Thoracic aorta (tissue), 2 donors: Measurements from ENCODE around the gene PLEKHD1. TPM values are rescaled to one million over a fixed set of nuclear protein-coding genes. Genes with fewer than 3 reads are reported as not detected.
A peak's percentile ranks its signal among the peaks of the same experiment; 100 is the strongest.

ENCODE experiments used
- ATAC-seq: fragments of 150-250 bp; one replicate; pipeline ENCODE4 v1.8.0; 2017; ENCODE audit warnings: low read depth; ENCODE audit not compliant: insufficient number of reproducible peaks, low FRiP score
- DNase-seq: peaks from one replicate; pipeline ENCODE4 v3.0.0-alpha.2; 2020; ENCODE audit warnings: low spot score
- H3K27ac ChIP-seq, 2 donors: fragments of 200-600 bp; sonication (generic); 1 replicate in 1 of 2; 2 replicates in 1 of 2; pipeline ENCODE4 v1.5.1; 2016; ENCODE audit warnings: mild to moderate bottlenecking in 2 of 2, moderate library complexity in 2 of 2
- H3K27me3 ChIP-seq: fragments of 200-600 bp; sonication (generic); replicated peaks from 2 replicates; pipeline ENCODE4 v1.6.0; 2016; ENCODE audit warnings: mild to moderate bottlenecking; ENCODE audit not compliant: insufficient read depth
- H3K36me3 ChIP-seq: fragments of 200-600 bp; sonication (generic); one replicate; pipeline ENCODE4 v1.5.1; 2016
- H3K4me1 ChIP-seq, 2 donors: fragments of 200-600 bp; sonication (generic); 1 replicate in 1 of 2; 2 replicates in 1 of 2; pipeline versions ENCODE4 v1.5.1 to v1.6.0; 2016; ENCODE audit warnings: low read depth in 2 of 2, mild to moderate bottlenecking in 1 of 2; ENCODE audit not compliant: control insufficient read depth in 1 of 2
- H3K4me3 ChIP-seq: fragments of 200-600 bp; sonication (generic); 2 replicates; pipeline ENCODE4 v1.5.1; 2016; ENCODE audit warnings: mild to moderate bottlenecking
- H3K9me3 ChIP-seq: fragments of 200-600 bp; sonication (generic); 2 replicates; pipeline ENCODE4 v1.5.1; 2016
- total RNA-seq, 2 donors: library from RNA; depleted of rRNA; stranded (reverse); fragments of >200 nt; gene quantifications; one replicate each; pipeline versions ENCODE4 v1.1.0 to v1.2.3, GENCODE V29; 2016
- TF ChIP-seq, protein P1 (sequence below): fragments of 200-600 bp; sonication (generic); IDR thresholded peaks from one replicate; pipeline ENCODE4 v1.5.1; 2019; ENCODE audit warnings: antibody characterized with exemption

PLEKHD1 gene
- total RNA-seq, 2 donors from 2014 or later: 0.14 to 0.49 TPM

DNA sequence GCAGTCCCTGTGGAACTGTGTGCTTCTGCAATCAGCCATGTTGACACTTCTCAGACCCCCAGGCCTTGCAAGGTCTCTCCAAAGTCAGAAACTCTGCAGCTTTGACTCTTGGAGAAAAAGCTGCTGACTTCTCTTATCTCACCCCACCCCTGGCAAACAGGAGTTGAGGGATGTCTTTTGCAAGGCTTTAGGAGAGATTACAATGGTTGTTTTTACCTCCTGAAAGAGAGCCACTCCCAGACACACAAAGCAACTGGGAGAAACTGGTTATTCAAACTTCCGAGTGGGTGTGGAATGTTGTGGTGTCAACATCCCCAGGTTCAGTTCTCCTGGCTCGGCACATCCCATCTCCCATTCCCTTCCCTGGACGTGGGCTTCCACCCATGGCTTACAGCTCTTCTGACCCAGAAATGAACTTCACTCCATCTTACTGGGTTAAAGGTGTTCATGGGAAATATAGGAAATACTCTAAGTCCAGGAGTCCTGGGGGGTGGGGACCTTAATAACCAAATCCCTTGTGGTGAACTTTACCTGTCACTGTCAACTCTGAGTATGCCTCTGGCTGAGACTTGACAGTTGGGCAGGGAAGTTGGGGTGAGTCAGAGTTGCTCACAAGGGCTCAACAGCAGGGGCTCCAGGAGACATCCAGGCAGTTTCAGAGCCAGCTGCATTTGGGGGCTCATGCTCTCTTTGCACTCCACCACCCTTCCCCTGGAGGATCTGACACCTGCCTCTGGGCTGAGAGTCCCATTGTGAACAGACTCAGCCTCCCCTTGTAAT is 48.2 kb downstream of the PLEKHD1 start:
- Histone ChIP-seq H3K36me3 (no peaks in the 10 kb centered on the region), H3K4me1 (no peaks in the 10 kb centered on the region), H3K27ac (no peak overlapping the region), H3K4me3 (no peak overlapping the region), H3K9me3 (no peaks in the 10 kb centered on the region), H3K27me3 (no peaks in the 10 kb centered on the region)
- DNase-seq (no peak), ATAC-seq (no peak)
- TF ChIP-seq, protein P1, sequence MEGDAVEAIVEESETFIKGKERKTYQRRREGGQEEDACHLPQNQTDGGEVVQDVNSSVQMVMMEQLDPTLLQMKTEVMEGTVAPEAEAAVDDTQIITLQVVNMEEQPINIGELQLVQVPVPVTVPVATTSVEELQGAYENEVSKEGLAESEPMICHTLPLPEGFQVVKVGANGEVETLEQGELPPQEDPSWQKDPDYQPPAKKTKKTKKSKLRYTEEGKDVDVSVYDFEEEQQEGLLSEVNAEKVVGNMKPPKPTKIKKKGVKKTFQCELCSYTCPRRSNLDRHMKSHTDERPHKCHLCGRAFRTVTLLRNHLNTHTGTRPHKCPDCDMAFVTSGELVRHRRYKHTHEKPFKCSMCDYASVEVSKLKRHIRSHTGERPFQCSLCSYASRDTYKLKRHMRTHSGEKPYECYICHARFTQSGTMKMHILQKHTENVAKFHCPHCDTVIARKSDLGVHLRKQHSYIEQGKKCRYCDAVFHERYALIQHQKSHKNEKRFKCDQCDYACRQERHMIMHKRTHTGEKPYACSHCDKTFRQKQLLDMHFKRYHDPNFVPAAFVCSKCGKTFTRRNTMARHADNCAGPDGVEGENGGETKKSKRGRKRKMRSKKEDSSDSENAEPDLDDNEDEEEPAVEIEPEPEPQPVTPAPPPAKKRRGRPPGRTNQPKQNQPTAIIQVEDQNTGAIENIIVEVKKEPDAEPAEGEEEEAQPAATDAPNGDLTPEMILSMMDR: no peak

DNA sequence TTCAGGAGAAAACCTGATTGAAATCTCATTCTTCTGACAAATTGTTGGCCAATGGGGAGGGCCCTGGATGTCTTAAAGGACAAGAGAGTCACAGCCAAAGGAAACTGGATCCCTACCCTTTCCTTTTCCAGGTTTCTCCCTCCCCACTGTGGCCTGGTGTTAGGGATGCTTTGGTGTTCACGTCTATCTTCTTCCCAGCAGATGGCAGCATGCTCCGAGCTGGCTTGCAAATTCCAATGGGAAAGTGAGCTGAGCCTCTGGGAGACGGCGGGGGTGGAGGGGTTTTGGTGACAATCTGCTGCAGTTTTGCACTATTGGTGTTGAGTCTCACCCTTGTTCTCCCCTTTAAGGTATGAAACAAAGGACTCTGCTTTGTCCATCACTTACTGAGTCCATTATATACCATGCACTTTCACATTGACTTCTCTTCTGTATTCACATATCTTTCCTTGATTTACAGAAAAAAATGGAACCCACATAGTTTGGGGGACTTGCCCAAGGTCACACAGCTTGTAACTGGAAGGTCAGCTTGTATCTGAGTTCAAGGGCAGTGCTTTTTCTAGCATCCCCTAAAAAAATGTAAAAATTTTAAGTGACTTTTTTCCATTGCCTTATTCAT is 50.8 kb downstream of the PLEKHD1 start:
- no peak for ATAC-seq
- Histone ChIP-seq H3K4me3 (no peak overlapping the region), H3K27ac (no peak overlapping the region), H3K9me3 (no peaks in the 10 kb centered on the region), H3K36me3 (no peaks in the 10 kb centered on the region), H3K27me3 (no peaks in the 10 kb centered on the region), H3K4me1 (no peaks in the 10 kb centered on the region)
- TF ChIP-seq, protein P1: peak; percentile 37
- DNase-seq: no peak

DNA sequence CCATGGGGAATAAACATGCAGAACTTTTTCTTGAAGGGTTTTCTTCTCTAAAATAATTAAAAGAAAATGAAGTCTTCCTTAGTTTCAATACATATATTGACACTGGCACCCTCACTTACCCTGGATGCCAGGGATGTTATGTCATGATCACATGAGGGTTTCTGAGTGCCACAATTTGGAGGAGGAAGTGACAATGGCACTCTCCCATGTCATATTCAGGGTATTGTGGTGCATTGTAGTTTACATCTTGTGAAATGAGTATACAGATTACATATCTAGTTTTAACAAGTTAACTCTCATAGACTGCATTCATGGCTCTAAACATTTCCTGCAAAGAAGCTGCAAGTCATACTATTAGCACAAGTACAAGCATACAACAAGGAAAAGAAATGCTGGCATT is 52.4 kb downstream of the PLEKHD1 start:
- Histone ChIP-seq H3K36me3 (no peaks in the 10 kb centered on the region), H3K27me3 (no peaks in the 10 kb centered on the region), H3K4me3 (no peak overlapping the region), H3K27ac (no peak overlapping the region), H3K4me1 (no peaks in the 10 kb centered on the region), H3K9me3 (no peaks in the 10 kb centered on the region)
- DNase-seq: no peak
- no peak for ATAC-seq
- TF ChIP-seq, protein P1: no peak

DNA sequence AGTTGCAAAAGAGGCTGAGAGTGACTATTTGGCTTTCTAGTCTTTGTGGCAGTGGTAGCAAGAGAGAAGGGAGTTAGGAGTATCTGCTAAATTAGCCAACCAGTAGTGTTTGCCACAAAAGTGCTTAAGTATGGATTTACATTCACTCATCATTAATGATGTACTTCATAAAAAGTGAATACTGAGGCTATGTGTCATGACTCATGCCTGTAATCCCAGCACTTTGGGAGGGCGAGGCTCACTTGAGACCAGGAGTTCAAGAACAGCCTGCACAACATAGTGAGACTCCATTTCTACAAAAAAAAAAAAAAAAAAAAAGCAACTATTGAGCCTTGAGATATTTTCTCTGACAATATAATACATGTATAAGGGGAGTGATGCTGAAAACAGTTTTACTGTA is 53.4 kb downstream of the PLEKHD1 start:
- H3K4me3 ChIP-seq: no peak overlapping the region
- no peaks in the 10 kb centered on the region for H3K27me3 ChIP-seq
- no peaks in the 10 kb centered on the region for H3K9me3 ChIP-seq
- no peak overlapping the region for H3K27ac ChIP-seq
- no peaks in the 10 kb centered on the region for H3K4me1 ChIP-seq
- TF ChIP-seq, protein P1: no peak
- no peak for DNase-seq
- no peaks in the 10 kb centered on the region for H3K36me3 ChIP-seq
- ATAC-seq: no peak

DNA sequence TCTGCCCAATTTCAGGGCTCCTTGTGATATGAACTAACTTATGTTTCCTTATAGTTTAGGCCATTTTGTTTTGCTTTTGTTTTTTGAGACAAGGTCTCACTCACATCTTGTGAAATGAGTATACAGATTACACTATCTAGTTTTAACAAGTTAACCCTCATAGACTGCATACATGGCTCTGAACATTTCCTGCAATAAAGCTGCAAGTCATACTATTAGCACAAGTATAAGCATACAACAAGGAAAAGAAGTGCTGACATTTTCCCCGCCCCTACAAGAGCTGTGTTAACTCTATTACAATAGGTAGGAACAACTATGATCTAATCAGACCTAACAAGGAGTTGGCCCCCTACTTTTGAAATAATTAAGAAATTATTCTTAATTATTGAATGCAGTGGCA is 54.2 kb downstream of the PLEKHD1 start:
- TF ChIP-seq, protein P1: no peak
- Histone ChIP-seq H3K9me3 (no peaks in the 10 kb centered on the region), H3K4me1 (no peaks in the 10 kb centered on the region), H3K4me3 (no peak overlapping the region), H3K27me3 (no peaks in the 10 kb centered on the region), H3K36me3 (no peaks in the 10 kb centered on the region), H3K27ac (no peak overlapping the region)
- DNase-seq (no peak), ATAC-seq (no peak)
